ENCODE data around the gene PODXL. TPM values are rescaled to one million over a fixed set of nuclear protein-coding genes. Genes with fewer than 3 reads are reported as not detected.

The PODXL gene
- total RNA-seq, 1 experiment from 2014 or later, result 37.5 TPM

Other genes starting within 250 kb of the PODXL start
- gene MKLN1, start 228.8 kb downstream of the PODXL start, total RNA-seq (2021; ENCODE audit: unreplicated experiment), result 48.5 TPM

Data from HCT116 (cell line).